RWPE2 (cell line): ENCODE measurements around the gene SDE2.

Experiments
- ATAC-seq: fragments of 200-7000 bp; cut with Tn5 transposase; 3 replicates; pipeline ENCODE4 v1.9.1; 2021; ENCODE audit warnings: low read depth
- DNase-seq: peaks from one replicate; pipeline ENCODE4 v3.0.0-alpha.2; 2020; ENCODE audit warnings: low spot score
- H3K27ac ChIP-seq: fragments of 450-650 bp; 2 replicates; pipeline ENCODE4 v1.5.1; 2017; ENCODE audit warnings: mild to moderate bottlenecking; ENCODE audit not compliant: poor library complexity, severe bottlenecking
- H3K27me3 ChIP-seq: fragments of 250-450 bp; sonication (Bioruptor Pico); 2 replicates; pipeline ENCODE4 v1.5.1; 2021; ENCODE audit warnings: mild to moderate bottlenecking, moderate library complexity; ENCODE audit not compliant: insufficient read depth, poor library complexity, severe bottlenecking
- H3K36me3 ChIP-seq: fragments of 250-450 bp; sonication (Bioruptor Pico); 2 replicates; pipeline ENCODE4 v1.5.1; 2020; ENCODE audit warnings: low read depth, mild to moderate bottlenecking, moderate library complexity
- H3K4me1 ChIP-seq: fragments of 250-450 bp; sonication (Bioruptor Pico); 2 replicates; pipeline ENCODE4 v1.5.1; 2021; ENCODE audit warnings: mild to moderate bottlenecking, moderate library complexity; ENCODE audit not compliant: insufficient read depth, poor library complexity, severe bottlenecking
- H3K4me3 ChIP-seq: fragments of 250-450 bp; sonication (Bioruptor Pico); 2 replicates; pipeline ENCODE4 v1.5.1; 2021; ENCODE audit warnings: mild to moderate bottlenecking, moderate library complexity; ENCODE audit not compliant: severe bottlenecking
- H3K9me3 ChIP-seq: fragments of 250-450 bp; sonication (Bioruptor Pico); 2 replicates; pipeline ENCODE4 v1.5.1; 2021; ENCODE audit warnings: mild to moderate bottlenecking, moderate library complexity; ENCODE audit not compliant: severe bottlenecking
- TF ChIP-seq, protein P1 (sequence below): fragments of 450-650 bp; IDR thresholded peaks from one replicate; pipeline ENCODE4 v1.5.1; 2017; ENCODE audit warnings: mild to moderate bottlenecking, moderate library complexity; ENCODE audit not compliant: poor library complexity, severe bottlenecking

SDE2 gene

DNA sequence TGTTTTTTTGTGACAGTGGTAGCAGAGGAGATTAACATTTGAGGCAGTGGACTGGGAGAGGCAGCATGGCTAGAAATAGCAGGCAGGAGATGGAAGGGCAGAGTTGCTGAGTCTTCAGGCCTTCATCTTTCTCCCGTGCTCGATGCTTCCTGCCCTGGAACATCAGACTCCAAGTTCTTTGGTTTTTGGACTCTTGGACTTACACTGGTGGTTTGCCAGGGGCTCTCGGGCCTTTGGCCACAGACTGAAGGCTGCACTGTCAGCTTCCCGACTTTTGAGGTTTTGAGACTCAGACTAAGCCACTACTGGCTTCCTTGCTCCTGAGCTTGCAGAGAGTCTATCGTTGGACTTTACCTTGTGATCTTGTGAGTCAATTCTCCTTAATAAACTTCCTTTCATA, 33.9 kb downstream of the SDE2 start:
- H3K4me3 ChIP-seq = no peak overlapping the region
- TF ChIP-seq, protein P1, sequence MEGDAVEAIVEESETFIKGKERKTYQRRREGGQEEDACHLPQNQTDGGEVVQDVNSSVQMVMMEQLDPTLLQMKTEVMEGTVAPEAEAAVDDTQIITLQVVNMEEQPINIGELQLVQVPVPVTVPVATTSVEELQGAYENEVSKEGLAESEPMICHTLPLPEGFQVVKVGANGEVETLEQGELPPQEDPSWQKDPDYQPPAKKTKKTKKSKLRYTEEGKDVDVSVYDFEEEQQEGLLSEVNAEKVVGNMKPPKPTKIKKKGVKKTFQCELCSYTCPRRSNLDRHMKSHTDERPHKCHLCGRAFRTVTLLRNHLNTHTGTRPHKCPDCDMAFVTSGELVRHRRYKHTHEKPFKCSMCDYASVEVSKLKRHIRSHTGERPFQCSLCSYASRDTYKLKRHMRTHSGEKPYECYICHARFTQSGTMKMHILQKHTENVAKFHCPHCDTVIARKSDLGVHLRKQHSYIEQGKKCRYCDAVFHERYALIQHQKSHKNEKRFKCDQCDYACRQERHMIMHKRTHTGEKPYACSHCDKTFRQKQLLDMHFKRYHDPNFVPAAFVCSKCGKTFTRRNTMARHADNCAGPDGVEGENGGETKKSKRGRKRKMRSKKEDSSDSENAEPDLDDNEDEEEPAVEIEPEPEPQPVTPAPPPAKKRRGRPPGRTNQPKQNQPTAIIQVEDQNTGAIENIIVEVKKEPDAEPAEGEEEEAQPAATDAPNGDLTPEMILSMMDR = no peak
- ATAC-seq (no peak), DNase-seq (no peak)
- H3K27me3 ChIP-seq = no peaks in the 10 kb centered on the region
- H3K27ac ChIP-seq = no peak overlapping the region
- no peaks in the 10 kb centered on the region for H3K36me3 ChIP-seq
- no peaks in the 10 kb centered on the region for H3K9me3 ChIP-seq
- H3K4me1 ChIP-seq = no peaks in the 10 kb centered on the region

DNA sequence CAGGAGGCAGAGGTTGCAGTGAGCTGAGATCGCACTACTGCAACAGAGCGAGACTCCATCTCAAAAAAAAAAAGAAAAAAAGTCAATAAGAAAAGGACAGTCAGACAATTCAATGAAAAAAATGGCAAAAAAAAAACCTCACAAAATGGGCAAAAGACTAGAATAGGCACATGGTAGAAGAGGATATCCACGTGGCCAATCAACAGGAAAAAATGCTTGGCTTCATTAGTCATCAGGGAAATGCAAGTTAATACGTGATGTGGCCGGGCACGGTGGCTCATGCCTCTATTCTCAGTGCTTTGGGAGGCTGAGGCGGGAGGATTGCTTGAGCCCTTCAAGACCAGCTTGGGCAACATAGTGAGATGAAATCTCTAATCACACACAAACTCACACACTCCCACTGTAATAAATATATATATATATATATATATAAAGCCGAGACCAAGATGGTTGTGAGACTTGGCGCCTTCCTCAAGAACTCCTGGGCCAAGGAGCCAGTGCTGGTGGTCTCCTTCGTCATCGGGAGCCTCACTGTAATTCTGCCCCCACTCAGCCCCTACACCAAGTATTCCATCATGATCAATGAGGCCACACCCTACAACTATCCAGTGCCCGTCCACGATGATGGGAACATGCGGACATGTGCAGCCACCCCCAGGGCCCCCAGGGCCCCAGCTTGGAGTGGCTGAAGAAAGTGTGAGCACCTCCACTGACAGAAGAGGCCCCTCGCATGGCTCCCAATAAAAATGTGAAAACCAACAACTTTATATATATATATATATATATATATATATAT, 35.2 kb downstream of the SDE2 start:
- Histone ChIP-seq H3K9me3 (no peaks in the 10 kb centered on the region), H3K27ac (no peak overlapping the region), H3K27me3 (no peaks in the 10 kb centered on the region), H3K36me3 (no peaks in the 10 kb centered on the region), H3K4me1 (no peaks in the 10 kb centered on the region), H3K4me3 (no peak overlapping the region)
- TF ChIP-seq, protein P1 = no peak
- ATAC-seq = no peak
- DNase-seq = no peak

DNA sequence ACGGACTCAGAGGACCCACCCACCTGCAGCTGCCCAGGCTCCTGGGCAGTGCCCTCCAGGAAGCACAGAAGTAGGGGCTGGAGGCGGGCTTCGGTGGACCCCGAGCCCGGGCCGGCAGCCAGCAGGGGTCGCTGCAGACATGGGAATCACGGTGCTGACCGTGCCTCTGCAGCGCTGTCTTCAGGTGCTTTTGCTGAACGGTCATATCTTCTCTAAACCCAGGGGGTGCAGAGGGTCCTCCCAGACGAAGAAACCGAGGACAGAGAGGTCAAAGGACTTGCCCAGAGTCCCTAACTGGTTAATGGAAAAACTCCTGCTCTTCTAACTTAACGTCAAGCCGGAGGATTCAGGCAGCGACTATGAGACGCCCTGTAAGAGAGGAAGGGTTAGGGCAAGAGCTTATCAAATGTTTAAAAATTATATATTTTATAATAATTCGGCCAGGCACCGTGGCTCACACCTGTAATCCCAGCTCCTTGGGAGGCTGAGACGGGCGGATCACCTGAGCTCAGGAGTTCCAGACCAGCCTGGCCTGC, 36.6 kb downstream of the SDE2 start:
- Histone ChIP-seq H3K27me3 (no peaks in the 10 kb centered on the region), H3K4me1 (no peaks in the 10 kb centered on the region), H3K9me3 (no peaks in the 10 kb centered on the region), H3K4me3 (no peak overlapping the region), H3K27ac (no peak overlapping the region), H3K36me3 (no peaks in the 10 kb centered on the region)
- no peak for ATAC-seq
- DNase-seq = no peak
- TF ChIP-seq, protein P1 = no peak

DNA sequence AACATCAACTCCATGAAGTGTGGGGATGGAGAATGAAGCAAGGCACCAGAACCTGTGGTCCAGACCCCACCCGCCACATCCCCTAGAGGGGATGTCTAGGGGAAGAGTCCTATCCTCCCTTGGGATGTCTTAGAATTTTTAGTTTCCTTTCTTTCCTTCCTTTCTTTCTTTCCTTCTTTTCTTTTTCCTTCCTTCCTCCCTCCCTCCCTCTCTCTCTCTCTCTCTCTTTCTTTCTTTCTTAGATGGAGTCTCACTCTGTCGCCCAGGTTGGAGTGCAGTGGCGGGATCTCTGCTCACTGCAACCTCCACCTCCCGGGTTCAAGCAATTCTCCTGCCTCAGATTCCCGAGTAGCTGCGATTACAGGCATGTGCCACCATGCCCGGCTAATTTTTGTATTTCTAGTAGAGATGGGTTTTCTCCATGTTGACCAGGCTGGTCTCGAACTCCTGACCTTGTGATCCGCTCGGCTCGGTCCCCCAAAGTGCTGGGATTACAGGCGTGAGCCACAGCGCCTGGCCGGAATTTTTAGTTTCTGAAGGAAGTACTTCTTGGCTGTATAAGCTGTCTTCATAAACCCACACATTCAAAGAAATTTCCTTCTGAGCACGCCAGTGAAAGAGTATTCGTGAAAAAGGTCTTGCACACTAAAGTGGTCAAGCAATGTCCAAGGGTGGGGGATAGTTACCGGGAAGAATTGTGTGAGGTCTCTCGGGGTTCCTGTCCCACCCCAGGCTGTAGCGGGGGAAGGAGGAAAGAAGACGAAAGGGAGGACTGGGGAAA, 37.3 kb downstream of the SDE2 start:
- H3K4me1 ChIP-seq = no peaks in the 10 kb centered on the region
- no peaks in the 10 kb centered on the region for H3K9me3 ChIP-seq
- no peak for ATAC-seq
- H3K36me3 ChIP-seq = no peaks in the 10 kb centered on the region
- no peaks in the 10 kb centered on the region for H3K27me3 ChIP-seq
- TF ChIP-seq, protein P1 = no peak
- no peak for DNase-seq
- no peak overlapping the region for H3K4me3 ChIP-seq
- H3K27ac ChIP-seq = no peak overlapping the region
